HG03571 (cell line): Measurements from ENCODE around the gene PRKCH.

Source experiments
- ATAC-seq: cut with Tn5 transposase; IDR thresholded peaks from one replicate; pipeline ENCODE4 v1.9.1; 2021; ENCODE audit not compliant: unreplicated experiment

Gene PRKCH

DNA sequence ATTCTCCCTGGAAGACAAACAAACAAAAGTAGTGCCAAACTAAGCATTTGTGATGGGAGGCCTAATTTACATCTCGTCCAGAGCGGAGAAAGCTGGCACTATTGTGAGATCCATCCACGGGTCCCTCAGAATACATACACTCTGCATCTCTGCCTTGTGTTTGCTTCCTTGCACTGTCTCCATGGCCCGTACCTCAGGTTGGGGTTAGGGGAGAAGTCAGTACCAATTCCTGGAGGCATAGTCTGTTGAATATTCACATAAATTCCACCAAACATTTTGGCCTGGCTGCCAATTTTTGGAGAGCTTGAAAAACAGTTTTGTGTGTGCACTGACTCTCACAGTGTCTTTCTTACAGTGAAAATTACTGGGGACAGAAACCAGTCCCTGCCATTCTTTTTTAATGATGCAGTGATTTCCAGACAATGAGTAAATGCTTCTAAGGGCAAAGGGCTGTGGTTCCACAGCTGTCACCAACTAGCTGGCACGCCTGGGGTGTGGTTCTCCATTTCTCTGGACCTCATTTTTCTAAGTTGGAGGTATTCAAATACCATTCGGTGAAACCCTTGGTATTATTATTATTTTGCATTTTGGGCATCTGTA, 254.3 kb downstream of the PRKCH start:
- ATAC-seq, result no peak

DNA sequence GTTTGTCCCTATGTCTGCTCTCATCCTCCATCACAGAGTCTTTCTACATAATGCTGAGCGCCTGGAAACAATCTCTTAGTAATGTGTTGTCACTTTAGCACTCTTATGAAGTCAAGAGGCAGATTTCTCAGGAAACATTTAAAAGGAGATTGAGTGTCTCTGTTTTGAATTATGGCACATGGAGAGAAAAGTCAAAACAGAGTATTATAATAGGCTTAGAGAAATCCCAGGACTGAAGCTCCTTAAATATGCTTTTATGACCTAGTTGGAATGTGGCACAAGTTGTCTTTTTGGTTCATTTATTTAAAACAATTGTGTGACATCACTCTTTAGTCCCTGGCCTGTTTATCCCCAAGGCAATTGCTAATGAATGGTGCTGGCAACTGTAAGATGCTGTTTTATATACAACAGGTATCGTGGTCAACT, 256.1 kb downstream of the PRKCH start:
- no peak for ATAC-seq

DNA sequence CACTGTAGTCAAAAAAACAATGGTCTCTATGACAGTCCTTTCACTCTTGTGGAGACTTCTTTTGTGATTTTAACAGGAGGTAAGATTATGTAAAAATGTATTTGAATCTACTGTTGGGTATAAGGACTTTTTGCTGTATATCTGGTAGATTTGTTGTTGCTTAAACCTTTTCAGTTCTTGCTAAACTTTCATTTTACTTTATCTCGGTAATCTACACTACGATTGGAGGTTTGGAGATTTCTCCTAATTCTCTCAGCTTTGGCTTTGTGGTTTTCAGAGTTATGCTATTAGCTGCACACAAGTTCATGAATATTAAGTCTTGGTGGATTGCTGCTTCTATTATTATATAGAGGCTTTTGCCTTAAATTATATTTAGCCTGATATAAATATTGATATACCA, 257.4 kb downstream of the PRKCH start:
- ATAC-seq, result no peak

GRCh38 chr14:61581340-61581739, 260.0 kb downstream of the PRKCH start:
- ATAC-seq, result no peak

DNA sequence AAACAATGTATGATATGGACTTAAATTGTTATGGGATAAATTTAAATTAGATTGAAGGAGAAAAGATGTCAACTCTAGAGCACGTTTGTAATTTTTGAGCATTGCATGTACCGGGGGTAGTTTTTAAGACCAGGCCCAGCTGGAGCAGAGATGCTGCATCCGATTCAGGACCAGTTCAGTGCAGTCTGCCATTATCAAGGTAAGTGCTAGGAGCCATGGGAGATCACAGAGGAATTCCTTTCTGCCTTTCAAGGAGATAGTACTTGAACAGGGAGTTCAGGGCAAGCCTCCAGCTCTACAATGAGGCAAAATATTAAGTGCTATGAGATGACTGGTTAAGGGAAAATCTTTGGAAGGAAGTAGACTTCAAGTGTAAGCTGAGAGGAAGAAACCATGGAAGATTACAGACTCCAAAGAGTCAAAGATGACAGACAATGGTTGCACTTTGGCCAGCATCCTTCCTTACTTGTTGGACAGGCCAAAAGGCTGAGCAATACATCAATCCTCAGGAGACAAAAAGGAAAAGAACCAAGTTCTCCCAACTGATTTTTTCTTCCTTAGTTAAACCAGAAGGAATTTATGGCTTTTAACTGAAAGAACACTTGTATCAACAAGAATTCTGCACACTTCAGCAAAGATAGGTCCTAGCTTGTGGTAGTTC, 260.7 kb downstream of the PRKCH start:
- ATAC-seq, result no peak

- ATAC-seq, result no peak
Observed at GRCh38 chr14:61582815-61583214, 261.4 kb downstream of the PRKCH start.

GRCh38 chr14:61584331-61584741, 263.0 kb downstream of the PRKCH start:
- ATAC-seq, result no peak

DNA sequence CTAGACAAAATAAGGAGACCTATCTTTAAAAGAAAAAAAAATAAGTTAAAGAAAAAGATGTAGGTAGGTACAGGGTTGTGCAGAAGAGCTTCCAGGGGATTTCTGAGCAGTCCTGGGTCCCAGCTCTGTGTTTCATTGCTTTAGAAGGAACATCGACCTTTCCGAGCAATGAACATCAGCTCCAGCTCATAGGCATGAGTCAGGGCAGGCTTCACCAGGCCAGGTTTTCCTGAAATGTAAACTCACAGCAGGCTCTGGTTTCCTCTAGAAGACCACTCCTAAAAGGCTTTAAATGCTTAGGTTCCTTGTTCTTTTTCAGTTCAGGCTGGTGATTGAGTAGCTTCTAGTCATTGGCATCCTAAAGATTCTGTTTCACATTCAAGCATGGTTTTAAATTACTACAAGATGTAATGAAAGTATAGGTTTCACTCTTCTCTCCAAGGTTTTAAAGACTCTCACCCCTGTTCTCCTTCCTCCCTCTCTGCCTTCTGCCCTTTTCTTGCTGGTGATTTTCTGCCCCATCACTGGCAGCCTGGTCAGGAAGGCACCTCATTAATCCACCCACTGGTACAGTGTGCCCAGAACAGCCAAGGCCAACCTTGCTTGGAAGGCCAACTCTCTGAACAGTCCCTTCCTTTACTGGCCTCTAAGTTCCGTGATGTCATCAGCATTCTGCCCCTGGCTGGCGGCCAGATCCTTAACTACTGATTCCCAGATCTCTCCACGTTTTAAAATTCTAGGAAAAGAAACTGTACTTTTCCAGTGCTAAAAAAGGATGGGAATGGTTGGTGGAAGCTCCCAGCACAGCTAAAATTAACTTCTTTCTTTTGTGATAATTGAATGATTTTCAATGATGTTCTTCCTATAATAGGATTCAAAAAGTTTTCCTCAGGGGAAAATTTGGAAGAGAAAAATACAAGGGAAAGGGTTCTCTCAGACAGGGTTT, 264.5 kb downstream of the PRKCH start:
- ATAC-seq, result no peak

DNA sequence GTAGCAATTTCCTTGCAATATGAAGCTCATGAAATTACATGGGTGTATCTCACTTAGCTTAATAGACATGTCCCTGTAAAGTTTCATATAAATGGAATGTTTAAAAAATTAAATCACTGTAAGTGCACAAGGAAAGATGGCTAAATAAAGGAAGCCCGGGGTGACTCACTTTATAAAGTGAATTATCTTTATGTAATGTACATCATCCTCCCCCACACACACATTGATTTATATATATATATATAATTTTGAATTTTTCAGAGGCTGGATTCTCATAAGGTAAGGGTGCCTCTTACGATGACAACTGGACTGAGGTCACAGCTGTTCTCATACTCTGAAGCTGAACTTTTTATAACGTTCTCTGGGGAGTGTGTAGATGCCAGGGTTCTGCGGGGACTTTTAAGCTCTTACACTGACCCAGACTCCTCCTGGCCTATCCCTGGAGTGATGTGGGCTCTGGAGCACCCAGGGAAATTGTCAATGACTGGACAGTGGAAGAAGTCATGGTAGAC, 265.2 kb downstream of the PRKCH start:
- no peak for ATAC-seq

- ATAC-seq, result no peak
Observed at GRCh38 chr14:61587081-61587713, 265.8 kb downstream of the PRKCH start.

DNA sequence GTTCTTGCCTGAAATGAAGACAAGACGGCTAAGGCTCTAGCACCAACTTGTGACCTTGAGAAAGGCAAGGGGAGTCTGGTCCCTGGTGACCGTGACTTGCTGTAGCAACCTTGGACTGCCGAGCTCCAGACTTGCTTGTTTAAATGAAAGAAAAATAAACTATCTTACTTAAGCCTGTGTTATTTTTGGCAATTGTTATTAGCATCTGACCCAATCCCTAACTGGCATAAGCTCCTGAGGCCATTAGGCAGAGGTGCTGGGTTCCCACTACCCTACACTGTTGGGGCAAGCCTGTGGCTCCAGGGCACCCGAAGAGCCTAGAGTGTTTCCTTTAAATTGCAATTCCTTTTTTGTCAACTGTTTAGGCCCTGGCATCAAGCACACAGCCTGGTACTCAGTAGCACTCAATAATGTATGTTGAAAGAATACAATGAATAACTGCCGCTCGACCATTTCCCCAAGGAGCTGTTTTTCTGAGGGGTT, 267.1 kb downstream of the PRKCH start:
- no peak for ATAC-seq

GRCh38 chr14:61589691-61590581, 268.6 kb downstream of the PRKCH start:
- ATAC-seq, result no peak

DNA sequence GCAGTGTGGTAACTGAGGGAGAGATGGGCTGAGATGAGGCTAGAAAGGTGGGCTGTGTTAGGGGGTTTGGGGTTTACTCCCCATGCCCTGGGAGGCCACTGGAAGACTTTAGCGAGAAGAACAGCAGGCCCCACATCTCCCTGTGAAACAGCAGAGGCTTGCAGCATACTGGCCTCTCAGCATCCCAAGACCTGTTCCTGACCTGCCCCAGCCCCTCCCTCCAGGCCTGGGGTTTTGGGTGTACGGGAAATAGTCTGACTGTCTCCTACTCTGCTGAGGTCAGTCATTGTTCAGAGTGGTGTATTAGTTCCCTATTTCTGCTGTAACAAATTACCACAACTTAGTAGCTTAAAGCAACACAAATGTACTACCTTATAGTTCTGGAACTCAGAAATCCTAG, 270.5 kb downstream of the PRKCH start:
- no peak for ATAC-seq

DNA sequence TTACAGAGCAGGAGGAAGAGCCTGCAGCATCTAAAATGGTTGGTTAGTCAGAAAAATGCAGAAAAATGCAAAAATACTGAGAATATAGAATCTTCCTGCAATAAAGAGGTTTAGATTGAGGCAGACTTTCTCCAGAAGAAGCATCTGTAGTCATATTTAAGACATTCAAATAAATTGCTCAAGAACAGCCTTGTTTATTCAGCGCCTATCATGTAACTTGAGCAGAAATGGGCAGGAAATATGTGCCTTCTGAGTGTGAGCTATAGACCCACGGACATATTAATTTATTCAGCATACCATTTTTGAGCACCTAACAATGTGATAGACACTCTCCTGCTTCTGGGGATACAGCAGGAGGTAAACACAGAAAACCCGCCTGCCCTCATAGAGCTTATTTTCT, 272.0 kb downstream of the PRKCH start:
- no peak for ATAC-seq

GRCh38 chr14:61596990-61597389, 275.6 kb downstream of the PRKCH start:
- ATAC-seq, result no peak

DNA sequence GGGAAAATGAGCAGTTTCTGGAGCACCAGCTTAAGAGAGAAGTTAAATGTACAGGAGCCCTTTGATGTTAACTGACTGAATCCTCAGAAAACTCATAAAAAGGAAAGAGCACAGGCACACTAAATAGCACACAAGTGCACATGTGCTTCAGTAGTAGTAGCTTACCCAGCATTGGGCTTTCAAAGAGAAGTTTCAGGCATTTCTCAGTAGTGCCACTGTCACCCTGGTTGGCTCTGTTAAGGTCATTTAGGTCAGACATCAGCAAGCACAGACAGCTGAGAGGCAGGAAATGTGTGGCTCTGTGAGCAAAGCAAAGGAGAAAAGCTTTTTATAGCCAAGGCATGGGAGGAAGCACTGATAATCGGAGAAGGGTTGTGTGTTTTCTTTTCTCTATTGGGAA, 277.6 kb downstream of the PRKCH start:
- no peak for ATAC-seq

GRCh38 chr14:61599942-61600341, 278.6 kb downstream of the PRKCH start:
- ATAC-seq, result no peak
